HG02981 (cell line): ENCODE results near the gene SYNGAP1.
"Not testable (repeated sequence)": the region's sequence is repeated elsewhere in the genome, so short reads cannot be mapped to it uniquely, and the experiment has no call there.

ENCODE experiments used
- ATAC-seq: cut with Tn5 transposase; IDR thresholded peaks from one replicate; pipeline ENCODE4 v1.9.1; 2021; ENCODE audit warnings: mild to moderate bottlenecking, moderate library complexity; ENCODE audit not compliant: unreplicated experiment

Gene SYNGAP1

DNA sequence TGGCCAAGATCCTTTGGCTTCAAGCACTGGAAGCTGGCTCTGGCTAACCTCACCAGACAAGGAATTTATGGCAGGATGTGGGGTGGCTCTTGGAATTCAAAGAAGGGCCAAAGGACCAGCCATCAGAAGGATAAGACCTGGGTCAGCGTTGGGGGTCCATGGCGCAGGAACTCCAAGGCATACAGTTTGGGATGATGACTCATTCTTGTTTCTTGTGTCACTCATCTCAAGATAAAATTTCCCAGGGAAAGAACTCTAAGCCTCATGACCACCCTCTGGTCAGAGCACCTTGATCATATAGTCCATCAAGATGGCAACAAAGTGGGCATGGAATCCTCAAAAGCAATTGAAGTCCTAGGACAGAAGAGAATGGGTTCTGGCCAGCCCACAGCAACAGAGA is 39.4 kb downstream of the SYNGAP1 start:
- no peak for ATAC-seq

GRCh38 chr6:33466075-33466735 is 46.3 kb downstream of the SYNGAP1 start:
- ATAC-seq: no peak

DNA sequence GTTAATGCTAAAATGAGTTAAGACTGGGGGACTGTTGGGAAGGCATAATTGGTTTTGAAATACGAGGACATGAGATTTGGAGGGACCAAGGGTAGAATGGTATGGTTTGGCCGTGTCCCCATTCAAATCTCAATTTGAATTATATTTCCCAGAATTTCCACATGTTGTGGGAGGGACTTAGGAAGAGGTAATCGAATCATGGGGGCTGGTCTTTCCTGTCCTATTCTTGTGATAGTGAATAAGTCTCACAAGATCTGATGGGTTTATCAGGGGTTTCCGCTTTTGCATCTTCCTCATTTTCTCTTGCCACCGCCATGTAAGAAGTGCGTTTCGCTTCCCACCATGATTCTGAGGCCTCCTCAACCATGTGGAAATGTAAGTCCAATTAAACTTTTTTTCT is 47.2 kb downstream of the SYNGAP1 start:
- no peak for ATAC-seq

DNA sequence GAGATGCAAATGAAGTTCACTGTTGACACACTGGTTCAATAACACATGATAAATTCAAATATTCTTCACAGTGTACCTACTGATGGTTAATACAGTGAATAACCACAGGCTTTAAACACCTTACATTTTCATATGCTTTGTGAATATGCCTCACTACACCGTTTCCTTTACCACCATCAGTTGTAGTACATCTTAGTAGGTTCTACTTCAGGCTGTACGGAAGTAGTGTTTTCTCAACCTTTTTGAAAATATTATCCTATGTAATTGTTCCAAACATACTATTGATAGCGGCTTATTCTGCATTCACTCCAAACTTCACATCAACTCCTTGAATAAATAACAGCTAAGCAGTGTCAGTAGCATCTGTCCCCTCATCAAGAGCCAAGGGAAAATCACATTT is 49.8 kb downstream of the SYNGAP1 start:
- no peak for ATAC-seq

DNA sequence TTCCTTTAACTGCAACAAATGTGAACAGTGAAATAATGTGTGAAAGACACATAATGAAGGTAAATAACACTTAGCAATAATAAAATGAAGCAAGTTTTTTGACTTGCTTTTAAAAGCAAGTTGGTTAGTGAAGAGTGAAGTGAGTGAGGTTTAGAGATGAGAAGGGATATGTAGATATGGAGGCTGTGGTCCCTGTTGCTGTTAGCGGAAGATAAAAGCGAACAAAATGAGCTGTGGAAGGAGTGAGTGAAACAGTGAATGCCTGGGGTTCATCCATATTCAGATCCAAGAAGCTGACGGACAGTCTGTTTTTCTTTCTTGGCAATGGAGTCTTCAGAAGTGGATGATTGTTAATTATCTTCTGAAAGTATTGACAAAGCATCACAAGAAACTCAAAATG is 58.0 kb downstream of the SYNGAP1 start:
- ATAC-seq: no peak

DNA sequence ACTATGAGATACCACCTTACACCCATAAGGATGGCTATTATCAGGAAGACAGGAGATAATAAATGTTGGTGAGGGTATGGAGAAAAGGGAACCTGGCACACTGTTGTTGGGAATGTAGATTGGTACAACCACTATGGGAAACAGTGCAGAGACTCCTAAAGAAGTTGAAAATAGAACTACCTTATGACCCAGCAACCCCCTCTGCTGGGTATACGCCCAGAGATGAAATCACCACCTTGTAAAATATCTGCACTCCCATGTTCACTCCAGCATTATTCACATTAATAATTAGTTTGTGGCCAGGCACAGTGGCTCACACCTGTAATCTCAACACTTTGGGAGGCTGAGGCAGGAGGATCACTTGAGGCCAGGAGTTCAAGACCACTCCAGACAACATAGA is 61.3 kb downstream of the SYNGAP1 start:
- ATAC-seq: no peak

GRCh38 chr6:33482620-33483019 is 62.8 kb downstream of the SYNGAP1 start:
- not testable (repeated sequence) for ATAC-seq

DNA sequence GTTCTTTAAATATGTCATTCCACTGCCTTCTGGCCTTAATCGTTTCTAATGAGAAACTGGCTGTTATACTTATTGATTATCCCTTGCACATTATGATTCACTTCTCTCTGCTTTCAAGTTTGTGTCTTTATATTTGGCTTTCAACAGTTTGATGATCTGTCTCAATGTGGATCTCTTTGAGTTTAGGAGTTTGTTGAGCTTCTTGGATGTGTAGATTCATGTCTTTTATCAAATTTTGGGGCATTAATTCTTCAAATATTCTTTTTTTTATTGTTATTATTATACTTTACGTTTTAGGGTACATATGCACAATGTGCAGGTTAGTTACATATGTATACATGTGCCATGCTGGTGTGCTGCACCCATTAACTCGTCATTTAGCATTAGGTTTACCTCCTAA is 63.8 kb downstream of the SYNGAP1 start:
- ATAC-seq: no peak

DNA sequence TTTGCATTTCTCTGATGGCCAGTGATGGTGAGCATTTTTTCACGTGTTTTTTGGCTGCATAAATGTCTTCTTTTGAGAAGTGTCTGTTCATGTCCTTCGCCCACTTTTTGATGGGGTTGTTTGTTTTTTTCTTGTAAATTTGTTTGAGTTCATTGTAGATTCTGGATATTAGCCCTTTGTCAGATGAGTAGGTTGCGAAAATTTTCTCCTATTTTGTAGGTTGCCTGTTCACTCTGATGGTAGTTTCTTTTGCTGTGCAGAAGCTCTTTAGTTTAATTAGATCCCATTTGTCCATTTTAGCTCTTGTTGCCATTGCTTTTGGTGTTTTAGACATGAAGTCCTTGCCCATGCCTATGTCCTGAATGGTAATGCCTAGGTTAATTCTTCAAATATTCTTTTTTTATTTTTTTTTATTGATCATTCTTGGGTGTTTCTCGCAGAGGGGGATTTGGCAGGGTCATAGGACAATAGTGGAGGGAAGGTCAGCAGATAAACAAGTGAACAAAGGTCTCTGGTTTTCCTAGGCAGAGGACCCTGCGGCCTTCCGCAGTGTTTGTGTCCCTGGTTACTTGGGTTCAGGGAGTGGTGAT is 64.9 kb downstream of the SYNGAP1 start:
- not testable (repeated sequence) for ATAC-seq

- not testable (repeated sequence) for ATAC-seq
These were observed 65.8 kb downstream of the SYNGAP1 start for GRCh38 chr6:33485680-33486079.

DNA sequence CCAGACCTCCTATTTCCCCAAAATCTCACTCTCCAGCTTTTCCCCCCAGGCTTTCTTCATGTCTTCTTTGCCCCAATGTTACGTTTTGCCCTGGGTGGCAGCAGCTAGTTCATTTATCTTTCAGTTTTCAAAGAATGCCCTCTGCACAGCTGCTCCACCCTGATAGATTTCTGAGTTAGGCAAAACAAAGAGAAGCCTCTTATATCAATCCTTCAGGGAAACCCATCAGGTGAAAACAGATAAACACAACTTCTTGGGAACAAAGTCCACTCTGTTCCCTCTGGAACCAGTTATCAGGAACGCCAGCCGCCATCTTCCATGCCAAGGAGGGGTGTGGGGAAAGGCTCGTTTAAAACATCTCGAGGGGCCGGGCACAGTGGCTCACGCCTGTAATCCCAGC is 68.5 kb downstream of the SYNGAP1 start:
- no peak for ATAC-seq

- ATAC-seq: no peak
These were observed 70.3 kb downstream of the SYNGAP1 start for GRCh38 chr6:33490198-33490597.

- no peak for ATAC-seq
These were observed 70.8 kb downstream of the SYNGAP1 start for GRCh38 chr6:33490621-33491020.

DNA sequence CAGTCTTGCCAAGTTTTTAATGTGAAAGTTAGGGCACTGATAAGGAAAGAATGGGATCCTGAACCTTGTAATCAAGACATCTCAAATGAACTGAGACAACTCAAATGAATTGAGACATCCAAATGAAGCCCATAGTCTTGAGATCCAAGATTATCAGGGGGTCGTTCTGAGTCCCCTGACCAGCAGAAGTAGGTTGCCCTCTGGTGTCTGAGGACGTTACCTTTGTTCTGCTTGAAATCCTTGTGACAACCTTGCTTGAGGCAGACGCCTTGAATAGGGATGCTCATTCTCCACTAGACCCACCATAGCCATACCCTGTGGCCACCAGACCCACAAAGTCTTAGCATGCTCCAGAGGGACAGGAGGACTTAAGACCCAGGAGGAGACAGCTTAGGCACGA is 72.2 kb downstream of the SYNGAP1 start:
- no peak for ATAC-seq

DNA sequence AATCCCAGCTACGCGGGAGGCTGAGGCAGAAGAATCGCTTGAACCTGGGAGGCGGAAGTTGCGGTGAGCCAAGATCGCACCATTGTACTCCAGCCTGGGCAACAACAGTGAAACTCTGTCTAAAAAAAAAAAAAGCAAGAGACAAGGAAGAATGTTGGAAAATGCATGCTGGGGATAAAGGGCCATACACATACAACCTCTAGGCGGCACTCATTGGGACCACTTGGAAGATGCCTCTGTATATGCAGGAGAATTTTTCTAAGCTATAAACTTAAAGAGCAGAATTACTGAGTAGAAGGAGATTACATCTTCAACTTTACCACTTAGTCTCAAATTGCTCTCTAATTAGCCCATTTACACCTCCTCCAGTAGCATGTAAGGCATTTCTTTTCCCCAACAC is 77.3 kb downstream of the SYNGAP1 start:
- ATAC-seq: no peak

DNA sequence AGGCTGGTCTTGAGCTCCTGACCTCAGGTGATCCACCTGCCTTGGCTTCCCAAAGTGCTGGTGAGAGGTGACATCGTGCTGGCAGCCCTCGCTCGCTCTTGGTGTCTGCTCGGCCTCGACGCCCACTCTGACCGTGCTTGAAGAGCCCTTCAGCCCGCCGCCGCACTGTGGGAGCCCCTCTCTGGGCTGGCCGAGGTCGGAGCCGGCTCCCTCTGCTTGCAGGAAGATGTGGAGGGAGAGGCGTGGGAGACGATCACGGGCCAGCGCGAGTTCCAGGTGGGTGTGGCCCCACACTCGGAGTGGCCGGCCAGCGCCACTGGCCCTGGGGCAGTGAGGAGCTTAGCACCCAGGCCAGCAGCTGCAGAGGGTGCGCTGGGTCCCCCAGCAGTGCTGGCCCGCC is 82.6 kb downstream of the SYNGAP1 start:
- ATAC-seq: no peak

GRCh38 chr6:33504486-33504885 is 84.6 kb downstream of the SYNGAP1 start:
- ATAC-seq: no peak
